ENCODE results near the gene SYNDIG1.
"Not testable (repeated sequence)": the region's sequence is repeated elsewhere in the genome, so short reads cannot be mapped to it uniquely, and the experiment has no call there.

SYNDIG1 gene

DNA sequence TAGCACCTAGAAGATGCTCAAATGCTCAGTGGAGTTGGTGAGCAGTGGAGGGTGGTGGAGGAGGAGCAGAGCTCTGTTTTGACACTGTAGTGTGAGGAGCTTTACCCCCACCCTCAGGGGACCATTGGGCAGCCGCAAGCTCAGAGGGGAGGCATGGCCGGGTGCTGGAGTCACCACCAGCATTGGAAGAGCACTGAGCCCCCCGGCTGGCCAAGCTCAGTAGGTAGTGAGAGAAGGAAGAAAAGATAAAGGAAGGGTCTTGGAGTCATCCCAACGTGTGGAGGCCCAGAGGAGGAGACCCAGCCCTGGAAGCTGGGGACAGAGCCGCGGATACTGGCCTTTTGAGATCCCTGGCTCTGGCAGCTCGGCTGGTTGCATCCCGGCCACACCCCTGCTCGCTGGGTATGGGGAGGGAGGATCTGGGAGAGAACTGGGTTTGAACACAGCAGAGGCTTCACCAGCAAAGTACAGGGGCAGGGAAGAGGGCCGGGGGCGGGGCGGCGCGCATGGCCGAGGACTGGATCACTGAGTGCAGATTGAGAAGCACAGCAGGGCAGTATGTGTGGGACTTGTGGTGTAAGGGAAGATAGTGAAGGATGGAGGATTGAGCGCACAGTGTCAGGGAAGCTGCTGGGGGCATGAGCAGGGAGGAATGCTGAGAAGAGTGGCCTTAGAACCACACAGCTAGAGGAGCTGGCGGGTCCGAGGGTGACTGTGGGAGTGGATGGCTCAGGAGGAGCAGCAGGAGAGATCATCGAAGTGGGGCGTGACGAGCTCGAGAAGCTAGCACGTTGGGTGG, 24.4 kb downstream of the SYNDIG1 start:
- DNase-seq, result no peak

DNA sequence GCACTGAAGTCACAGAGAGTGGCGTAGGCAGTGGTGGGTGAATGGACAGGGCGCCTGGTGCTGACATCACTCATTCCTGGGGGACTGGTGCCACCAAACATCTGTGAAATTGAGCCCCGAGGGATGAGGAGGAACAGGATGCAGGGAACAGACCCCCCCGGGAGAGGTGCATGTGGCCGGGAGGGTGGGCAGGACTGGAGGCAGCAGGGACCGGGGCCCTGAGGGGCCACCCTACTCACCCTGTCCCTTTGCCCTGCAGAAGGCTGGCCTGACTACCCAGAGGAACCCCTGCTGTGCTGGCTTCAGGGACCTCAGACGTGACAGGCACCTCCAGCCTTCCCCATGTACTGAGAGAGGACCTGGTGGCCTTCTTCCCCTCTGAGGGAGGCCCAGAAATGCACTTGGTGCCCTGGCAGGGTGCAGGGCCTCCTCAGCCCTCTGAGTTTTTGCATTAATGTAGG, 25.1 kb downstream of the SYNDIG1 start:
- no peak for DNase-seq

DNA sequence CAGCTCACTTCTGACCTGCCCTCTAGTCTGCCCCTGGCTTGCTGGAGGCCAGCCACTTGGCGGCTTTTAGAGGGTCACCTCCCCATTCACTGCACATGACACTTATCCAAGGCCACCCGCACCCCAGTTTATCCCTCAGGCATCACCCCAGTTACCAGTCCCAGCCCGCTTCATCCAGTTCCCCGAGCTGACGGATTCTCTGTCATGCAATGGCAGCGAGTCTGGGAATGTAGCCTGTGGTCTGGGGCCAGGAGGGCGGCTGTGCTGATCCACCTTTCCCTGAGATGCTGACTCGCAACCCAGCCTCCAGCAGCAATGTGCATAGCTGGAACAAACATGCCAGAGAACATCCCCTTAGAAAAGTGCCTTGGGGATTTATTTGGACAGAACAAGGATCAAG, 25.8 kb downstream of the SYNDIG1 start:
- DNase-seq, result no peak

- DNase-seq, result peak; percentile 8
Observed at GRCh38 chr20:24497851-24498250, 28.4 kb downstream of the SYNDIG1 start.

- no peak for DNase-seq
Observed at GRCh38 chr20:24498641-24499040, 29.2 kb downstream of the SYNDIG1 start.

DNA sequence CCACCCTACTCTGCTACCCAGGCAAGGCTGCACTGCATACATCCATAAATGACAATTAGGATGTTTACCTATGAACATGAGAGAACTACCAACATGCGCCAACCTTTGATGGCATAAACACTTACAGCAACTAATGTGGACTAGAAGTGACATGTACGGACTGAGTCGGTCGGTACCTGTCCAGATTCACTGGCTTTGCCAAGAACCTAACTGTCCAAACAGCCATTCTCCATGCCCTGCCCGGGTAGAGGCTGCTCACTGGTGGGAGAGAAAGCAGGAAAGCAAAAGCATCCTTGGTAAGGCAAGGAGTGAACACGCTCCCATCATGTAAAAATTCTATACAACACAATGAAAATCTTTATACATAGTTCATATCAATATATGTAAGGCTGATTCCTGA, 30.0 kb downstream of the SYNDIG1 start:
- DNase-seq, result no peak

DNA sequence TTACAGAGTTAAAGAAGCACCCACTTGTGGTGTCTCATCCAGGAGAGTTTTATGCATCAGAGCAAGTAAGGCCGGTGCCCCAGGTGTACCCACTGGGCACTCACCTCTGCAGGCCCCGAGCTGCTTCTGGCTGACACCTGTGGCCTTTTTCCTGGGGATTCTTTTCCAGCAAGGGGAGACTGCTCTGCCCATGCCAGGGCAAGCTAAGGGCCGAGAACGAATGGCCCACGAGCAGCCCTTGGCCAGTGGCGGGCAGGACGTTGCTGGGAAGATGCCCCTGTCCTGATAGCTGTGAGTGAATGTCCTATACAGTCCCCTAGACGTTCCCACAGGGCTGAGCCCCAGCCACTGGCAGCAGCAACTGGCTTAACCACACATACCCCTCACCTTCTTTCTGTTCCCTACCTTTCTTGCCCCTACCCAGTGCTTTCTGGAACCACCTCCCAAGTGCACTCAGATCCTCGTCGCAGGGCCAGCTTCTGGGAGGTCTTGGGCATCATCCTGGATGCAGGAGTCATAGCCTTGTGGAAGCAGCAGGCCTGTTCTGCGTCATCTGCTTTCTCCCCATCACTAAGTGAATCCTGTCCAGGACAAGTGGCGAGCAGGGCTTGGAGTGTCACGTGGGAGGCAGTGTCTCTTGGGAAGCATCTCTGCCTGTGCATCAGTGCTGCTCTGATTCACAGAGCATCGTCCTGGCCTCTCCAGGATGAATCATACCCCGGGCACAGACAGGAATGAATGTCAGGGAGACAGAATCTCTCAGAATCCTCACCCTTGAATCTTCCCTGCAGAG, 32.5 kb downstream of the SYNDIG1 start:
- no peak for DNase-seq

- DNase-seq, result no peak
Observed at GRCh38 chr20:24502661-24503060, 33.2 kb downstream of the SYNDIG1 start.

GRCh38 chr20:24503352-24503931, 34.0 kb downstream of the SYNDIG1 start:
- no peak for DNase-seq

DNA sequence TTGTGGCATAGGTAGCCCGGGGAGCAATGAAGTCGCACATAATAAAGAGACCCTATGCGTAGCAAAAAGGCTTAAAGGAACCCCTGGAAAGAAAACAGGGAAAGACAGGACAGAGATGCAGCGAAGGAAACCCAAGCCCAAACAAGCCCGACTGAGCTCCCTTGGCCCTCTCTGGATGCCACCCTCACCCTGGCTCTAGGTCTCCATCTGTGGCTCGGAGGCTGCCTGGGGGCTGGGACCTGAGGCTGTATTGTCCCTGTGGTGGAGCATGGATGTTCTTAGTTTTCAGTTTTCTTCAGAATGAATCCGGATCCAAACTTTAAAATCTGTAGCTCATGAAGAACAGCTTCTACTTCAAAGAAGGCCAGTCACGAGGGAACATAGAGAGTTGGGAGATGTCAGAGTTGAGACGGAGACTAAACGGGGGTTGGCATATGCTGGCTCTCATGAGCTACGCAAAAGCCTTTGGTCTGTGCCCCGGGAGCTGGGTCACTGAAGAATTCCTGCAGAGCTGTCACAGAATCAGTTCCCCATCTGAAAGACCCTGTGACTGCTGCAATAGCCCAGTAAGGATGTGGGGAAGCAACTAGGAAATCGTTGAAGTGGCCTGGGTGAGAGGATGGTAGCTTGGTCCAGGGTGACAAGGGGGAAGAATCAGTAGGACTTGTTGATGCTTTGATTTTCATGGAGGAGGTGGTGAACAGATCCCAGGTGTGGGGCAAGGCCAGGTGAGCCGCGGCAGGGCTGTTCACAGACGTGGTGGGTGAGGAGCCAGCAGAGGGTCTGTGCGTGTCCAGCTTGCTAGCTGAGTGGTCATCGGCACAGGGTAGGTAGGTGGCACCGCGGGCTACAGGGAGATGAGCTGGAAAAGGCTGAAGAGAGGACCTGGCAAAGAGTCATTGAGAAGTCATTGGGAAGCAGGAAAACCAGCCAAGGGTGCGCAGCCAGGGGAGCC, 35.2 kb downstream of the SYNDIG1 start:
- no peak for DNase-seq

GRCh38 chr20:24506146-24506545, 36.7 kb downstream of the SYNDIG1 start:
- no peak for DNase-seq

DNA sequence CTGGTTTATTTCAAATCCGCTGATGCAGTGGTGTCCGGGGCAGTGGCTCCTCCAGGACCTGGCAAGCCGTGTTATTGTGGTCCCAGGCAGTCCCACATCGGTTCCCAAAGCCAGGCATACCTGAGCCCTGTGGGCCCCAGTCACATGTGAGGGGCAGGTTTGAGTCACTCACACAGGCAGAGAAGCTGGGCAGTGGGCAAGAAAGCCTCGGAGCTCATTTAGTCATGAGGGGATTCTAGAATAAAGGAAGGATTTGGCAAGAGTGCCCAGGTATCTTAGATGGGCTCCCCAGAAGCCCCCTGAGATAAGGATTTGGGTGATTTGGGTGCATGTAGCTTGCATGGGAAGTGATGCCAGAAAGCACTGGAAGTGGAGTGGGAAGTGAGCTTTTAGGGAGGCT, 37.3 kb downstream of the SYNDIG1 start:
- no peak for DNase-seq

GRCh38 chr20:24507182-24507853, 37.9 kb downstream of the SYNDIG1 start:
- DNase-seq, result peak; percentile 88

DNA sequence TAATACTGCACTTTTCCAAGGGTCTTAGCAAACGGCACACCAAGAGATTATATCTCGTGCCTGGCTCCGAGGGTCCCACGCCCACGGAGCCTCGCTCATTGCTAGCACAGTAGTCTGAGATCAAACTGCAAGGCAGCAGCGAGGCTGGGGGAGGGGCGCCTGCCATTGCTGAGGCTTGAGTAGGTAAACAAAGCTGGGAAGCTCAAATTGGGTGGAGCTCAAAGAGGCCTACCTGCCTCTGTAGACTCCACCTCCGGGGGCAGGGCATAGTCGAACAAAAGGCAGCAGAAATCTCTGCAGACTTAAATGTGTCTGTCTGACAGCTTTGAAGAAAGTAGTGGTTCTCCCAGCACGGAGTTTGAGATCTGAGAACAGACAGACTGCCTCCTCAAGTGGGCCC, 43.0 kb downstream of the SYNDIG1 start:
- not testable (repeated sequence) for DNase-seq

DNA sequence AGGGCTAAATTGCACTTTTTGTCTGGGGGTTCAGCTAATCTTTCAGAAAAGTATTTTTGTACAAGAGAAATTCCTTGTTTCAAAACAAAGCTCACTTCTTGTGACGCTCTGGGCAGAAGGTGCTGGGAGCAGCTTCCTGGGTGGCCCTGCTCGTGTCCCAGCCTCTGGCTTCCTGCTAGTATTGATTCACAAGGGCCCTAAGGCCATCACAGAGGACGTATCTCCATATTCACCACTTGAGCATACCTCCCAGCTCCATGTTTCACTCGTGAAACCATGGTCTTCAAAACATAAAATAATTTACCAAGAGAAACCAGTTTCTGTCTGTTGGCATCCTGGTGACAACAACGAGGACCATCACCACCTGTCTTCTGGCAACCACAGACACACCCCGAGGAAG, 49.1 kb downstream of the SYNDIG1 start:
- DNase-seq, result no peak

GRCh38 chr20:24519476-24519875, 50.0 kb downstream of the SYNDIG1 start:
- DNase-seq, result no peak

DNA sequence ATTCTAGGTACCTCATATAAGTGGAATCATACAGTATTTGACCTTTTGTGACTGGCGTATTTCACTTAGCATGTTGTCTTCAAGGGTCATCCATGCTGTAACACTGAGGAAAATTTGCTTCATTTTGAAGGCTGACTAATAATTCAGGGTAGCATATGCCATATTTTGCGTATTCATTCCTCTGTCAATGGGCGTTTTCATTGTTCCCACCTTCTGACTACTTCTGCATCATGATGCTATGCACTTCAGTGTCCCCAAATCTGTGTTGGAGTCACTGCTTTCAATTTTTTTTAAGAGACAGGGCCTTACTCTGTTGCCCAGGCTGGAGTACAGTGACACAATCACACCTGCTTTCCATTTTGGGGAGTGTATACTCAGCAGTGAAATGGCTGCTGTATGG, 51.6 kb downstream of the SYNDIG1 start:
- DNase-seq, result no peak

- no peak for DNase-seq
Observed at GRCh38 chr20:24522452-24523330, 53.3 kb downstream of the SYNDIG1 start.

DNA sequence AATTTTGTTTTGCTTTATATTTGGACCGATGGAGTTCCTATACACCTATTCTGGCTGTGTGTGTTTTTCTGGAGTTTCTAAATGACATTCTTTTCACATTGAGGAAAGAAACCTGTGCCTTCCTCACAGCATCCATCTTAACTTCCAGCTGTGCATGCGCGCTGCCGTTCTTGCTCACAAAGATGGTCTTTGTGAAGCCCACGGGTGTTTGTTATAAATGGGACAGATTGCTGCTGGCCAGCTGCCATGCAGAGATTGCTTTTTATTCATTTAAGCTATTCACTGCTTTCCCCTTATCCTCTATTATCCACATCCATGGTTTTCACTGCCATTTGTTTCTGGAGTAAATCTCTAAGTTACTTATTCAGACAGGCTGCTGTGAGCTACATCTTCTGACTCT, 54.2 kb downstream of the SYNDIG1 start:
- no peak for DNase-seq

DNA sequence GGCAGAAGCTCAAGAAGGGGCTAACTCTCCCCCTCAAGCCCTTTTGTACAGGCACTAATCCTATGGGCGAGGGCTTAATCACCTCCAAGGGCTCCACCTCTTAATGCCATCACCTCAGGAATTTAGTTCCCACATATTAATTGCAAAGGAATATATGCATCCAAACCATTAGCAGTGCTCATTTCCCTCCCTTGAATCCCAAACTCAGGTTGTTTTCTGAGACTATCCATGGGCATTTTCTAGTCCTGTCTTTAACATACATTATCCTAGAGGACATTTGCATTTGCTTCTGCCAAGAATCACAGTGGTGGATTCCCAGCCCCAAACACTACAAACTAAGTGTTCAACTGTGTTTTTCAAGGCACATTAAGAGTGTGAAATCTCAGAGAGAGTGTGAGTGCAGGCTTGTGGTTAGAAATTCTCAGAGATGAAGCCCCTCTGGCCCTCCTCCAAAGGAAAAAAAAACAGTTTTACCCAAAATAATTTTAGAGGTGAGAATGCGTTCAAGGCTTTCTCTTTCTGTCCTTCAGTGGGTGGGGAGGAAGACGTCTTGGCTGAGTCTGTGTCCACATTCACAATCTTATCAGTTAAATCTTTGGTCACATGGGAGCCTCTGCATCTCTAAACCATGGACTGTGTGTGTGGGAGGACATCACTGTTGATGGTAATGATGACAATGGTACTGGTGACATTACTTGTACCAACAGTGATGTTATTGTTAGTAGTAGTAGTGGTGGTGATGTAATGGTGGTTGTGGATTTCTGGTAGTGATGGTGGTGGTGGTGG, 59.3 kb downstream of the SYNDIG1 start:
- DNase-seq, result peak; percentile 10
